Measurements from ENCODE around the gene TMEM131.
"Not testable (repeated sequence)": the region's sequence is repeated elsewhere in the genome, so short reads cannot be mapped to it uniquely, and the experiment has no call there.

TMEM131 gene

GRCh38 chr2:97995734-97996624, at the start of gene TMEM131:
TSS of gene TMEM131 (minus strand) at chr2:97995948. CDS start at chr2:97995662, 286 bp downstream.
- peak; percentile 92 for DNase-seq (ENCODE audit: low read depth)

GRCh38 chr2:98044730-98045129, 49.0 kb upstream of the TMEM131 start:
- DNase-seq (ENCODE audit: low read depth), result not testable (repeated sequence)

- no peak for DNase-seq (ENCODE audit: low read depth)
These were observed 47.4 kb upstream of the TMEM131 start for GRCh38 chr2:98043101-98043500.

- no peak for DNase-seq (ENCODE audit: low read depth)
These were observed 44.7 kb upstream of the TMEM131 start for GRCh38 chr2:98040331-98040939.

- DNase-seq (ENCODE audit: low read depth), result no peak
These were observed 43.5 kb upstream of the TMEM131 start for GRCh38 chr2:98039085-98039756.

GRCh38 chr2:98037666-98038336, 42.1 kb upstream of the TMEM131 start:
- DNase-seq (ENCODE audit: low read depth), result no peak

- no peak for DNase-seq (ENCODE audit: low read depth)
These were observed 41.5 kb upstream of the TMEM131 start for GRCh38 chr2:98037206-98037605.

GRCh38 chr2:98036349-98037000, 40.7 kb upstream of the TMEM131 start:
- no peak for DNase-seq (ENCODE audit: low read depth)

GRCh38 chr2:98034745-98035144, 39.0 kb upstream of the TMEM131 start:
- no peak for DNase-seq (ENCODE audit: low read depth)

- no peak for DNase-seq (ENCODE audit: low read depth)
These were observed 36.3 kb upstream of the TMEM131 start for GRCh38 chr2:98032086-98032485.

GRCh38 chr2:98029718-98030222, 34.0 kb upstream of the TMEM131 start:
- no peak for DNase-seq (ENCODE audit: low read depth)

GRCh38 chr2:98028931-98029717, 33.4 kb upstream of the TMEM131 start:
- DNase-seq (ENCODE audit: low read depth), result no peak

GRCh38 chr2:98028101-98028561, 32.4 kb upstream of the TMEM131 start:
- no peak for DNase-seq (ENCODE audit: low read depth)

GRCh38 chr2:98027538-98027937, 31.8 kb upstream of the TMEM131 start:
- DNase-seq (ENCODE audit: low read depth), result no peak

GRCh38 chr2:98026927-98027522, 31.3 kb upstream of the TMEM131 start:
- no peak for DNase-seq (ENCODE audit: low read depth)

GRCh38 chr2:98026292-98026691, 30.5 kb upstream of the TMEM131 start:
- DNase-seq (ENCODE audit: low read depth), result no peak

- no peak for DNase-seq (ENCODE audit: low read depth)
These were observed 29.8 kb upstream of the TMEM131 start for GRCh38 chr2:98025481-98026037.

GRCh38 chr2:98022067-98022466, 26.3 kb upstream of the TMEM131 start:
- not testable (repeated sequence) for DNase-seq (ENCODE audit: low read depth)

GRCh38 chr2:98020992-98021713, 25.4 kb upstream of the TMEM131 start:
- DNase-seq (ENCODE audit: low read depth), result no peak
